IPS-NIHi7 (cell line): Measurements from ENCODE around the gene RND1.

Experiments used
- DNase-seq: peaks from one replicate; pipeline ENCODE4 v3.0.0; 2012; ENCODE audit warnings: mixed read lengths; ENCODE audit errors: extremely low spot score

The RND1 gene

GRCh38 chr12:48810903-48811431 lies 54.7 kb downstream of the RND1 start:
- no peak for DNase-seq

GRCh38 chr12:48807981-48808380 lies 57.7 kb downstream of the RND1 start:
- DNase-seq: no peak
